ENCODE data around the gene PITPNM1. TPM values are rescaled to one million over a fixed set of nuclear protein-coding genes. Genes with fewer than 3 reads are reported as not detected.

The PITPNM1 gene
- total and polyA plus RNA-seq, 2 of the 13 experiments (the other 11 are each of a cell fraction or from before 2014, with no cell fraction given) = 8.2 to 8.5 TPM

- no peak for TF ChIP-seq GTF2F1 (IDR thresholded peaks at IDR 0.05; ENCODE audit: low read length)
- TF ChIP-seq GABPA (IDR thresholded peaks at IDR 0.05; ENCODE audit: low read depth, low read length) = no peak
- TF ChIP-seq GABPA (CRISPR knock-in tag; IDR thresholded peaks at IDR 0.05; ENCODE audit: low read depth) = no peak
- no peak; the same call in 1 of the 2 replicates for TF ChIP-seq SMAD3 (CRISPR knock-in tag; IDR thresholded peaks at IDR 0.05)
- no peak for TF ChIP-seq SP1 (IDR thresholded peaks at IDR 0.05)
- peak; percentile 35; the same call in 1 of the 2 replicates for TF ChIP-seq SP1 (CRISPR knock-in tag; IDR thresholded peaks at IDR 0.05)
- TF ChIP-seq ELK4 (CRISPR knock-in tag; IDR thresholded peaks at IDR 0.05; ENCODE audit: borderline replicate concordance) = no peak
- peak; percentile 21; the same call in 1 of the 3 replicates for TF ChIP-seq MXI1 (IDR thresholded peaks at IDR 0.05; ENCODE audit: borderline replicate concordance, low read depth, low read length)
- peak; percentile 49; the same call in 1 of the 2 replicates for TF ChIP-seq ELF1 (CRISPR knock-in tag; IDR thresholded peaks at IDR 0.05)
- no peak for TF ChIP-seq HMG20A (CRISPR knock-in tag; IDR thresholded peaks at IDR 0.05; ENCODE audit: borderline replicate concordance)
- no peak for TF ChIP-seq ZNF547 (CRISPR knock-in tag; IDR thresholded peaks at IDR 0.05)
- TF ChIP-seq ZNF513 (CRISPR knock-in tag; conservative IDR thresholded peaks at IDR 0.05) = no peak
- TF ChIP-seq STAT5B (CRISPR knock-in tag; IDR thresholded peaks at IDR 0.05) = no peak
- no peak for TF ChIP-seq MIER3 (CRISPR knock-in tag; IDR thresholded peaks at IDR 0.05; ENCODE audit: borderline replicate concordance)
- TF ChIP-seq ARID3A (IDR thresholded peaks at IDR 0.05; ENCODE audit: low read depth, low read length) = no peak
- TF ChIP-seq CREB1 (IDR thresholded peaks at IDR 0.05) = peak; percentile 78
- peak; percentile 93 for TF ChIP-seq CREB1 (CRISPR knock-in tag; IDR thresholded peaks at IDR 0.05)
- no peak for TF ChIP-seq SMC3 (IDR thresholded peaks at IDR 0.05; ENCODE audit: low read length)
- TF ChIP-seq ZNF468 (CRISPR knock-in tag; IDR thresholded peaks at IDR 0.05) = no peak
- TF ChIP-seq ZNF354B (CRISPR knock-in tag; IDR thresholded peaks at IDR 0.05) = no peak
- TF ChIP-seq TP53 (CRISPR knock-in tag; conservative IDR thresholded peaks at IDR 0.05) = no peak
- no peak for TF ChIP-seq PRMT3 (CRISPR knock-in tag; IDR thresholded peaks at IDR 0.05; ENCODE audit: borderline replicate concordance, low read depth)
- no peak for TF ChIP-seq ZNF275 (CRISPR knock-in tag; IDR thresholded peaks at IDR 0.05; ENCODE audit: borderline replicate concordance)
- no peak for TF ChIP-seq ZNF557 (CRISPR knock-in tag; IDR thresholded peaks at IDR 0.05)
- TF ChIP-seq RFX5 (IDR thresholded peaks at IDR 0.05; ENCODE audit: low read depth, low read length) = no peak
- peak; percentile 97 for TF ChIP-seq HNRNPL (IDR thresholded peaks at IDR 0.05; ENCODE audit: low read depth, low read length)
- TF ChIP-seq ZNF660 (CRISPR knock-in tag; IDR thresholded peaks at IDR 0.05; ENCODE audit: borderline replicate concordance, low read depth) = no peak
- no peak for TF ChIP-seq ZNF737 (CRISPR knock-in tag; IDR thresholded peaks at IDR 0.05; ENCODE audit: borderline replicate concordance)
Measured at GRCh38 chr11:67463680-67464410, 41.3 kb downstream of the PITPNM1 start (continued).

Measured in HepG2 (cell line).